ENCODE results near the gene ZMYND8. TPM values are rescaled to one million over a fixed set of nuclear protein-coding genes. Genes with fewer than 3 reads are reported as not detected.

Gene ZMYND8
- 35.6 TPM for total RNA-seq

GRCh38 chr20:47356526-47357295 is at the start of gene ZMYND8:
TSS of gene ZMYND8 (minus strand) at chr20:47356699. CDS start at chr20:47356670, 29 bp downstream.

Other genes with a start within 250 kb of the ZMYND8 start
- gene NCOA3, start 145.2 kb upstream of the ZMYND8 start, total RNA-seq = 52.7 TPM